Measurements from ENCODE around the gene KLF6. TPM values are rescaled to one million over a fixed set of nuclear protein-coding genes. Genes with fewer than 3 reads are reported as not detected.

KLF6 gene
- total RNA-seq, 2 experiments from 2014 or later, result 19.2 to 43.0 TPM

DNA sequence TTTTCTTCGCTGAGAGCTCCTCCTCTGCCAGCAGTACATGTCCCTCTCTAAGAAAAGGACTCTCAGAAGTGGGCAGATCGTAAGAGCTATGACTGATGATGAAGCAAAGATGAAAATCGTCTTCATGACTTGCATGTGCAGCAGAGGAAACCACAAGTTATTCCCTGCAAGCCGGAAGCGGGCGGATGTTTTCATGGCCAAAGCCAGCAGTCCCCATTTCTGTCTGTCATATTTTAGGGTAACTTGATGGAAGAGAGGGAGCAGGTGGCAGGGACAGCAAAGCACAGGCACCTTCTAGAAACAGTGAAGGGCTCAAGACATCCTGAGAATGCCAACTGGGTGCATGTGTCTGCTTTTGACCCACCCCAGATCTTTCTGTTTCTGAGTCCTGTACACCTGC, 19.9 kb downstream of the KLF6 start:
- intact Hi-C loops (cut with micrococcal nuclease; ENCODE audit: unreplicated experiment), result no loop called here
- H3K4me3 ChIP-seq (ENCODE audit: low read depth, low read length, poor library complexity, severe bottlenecking), result no peak overlapping the region
- TF ChIP-seq, protein P1, sequence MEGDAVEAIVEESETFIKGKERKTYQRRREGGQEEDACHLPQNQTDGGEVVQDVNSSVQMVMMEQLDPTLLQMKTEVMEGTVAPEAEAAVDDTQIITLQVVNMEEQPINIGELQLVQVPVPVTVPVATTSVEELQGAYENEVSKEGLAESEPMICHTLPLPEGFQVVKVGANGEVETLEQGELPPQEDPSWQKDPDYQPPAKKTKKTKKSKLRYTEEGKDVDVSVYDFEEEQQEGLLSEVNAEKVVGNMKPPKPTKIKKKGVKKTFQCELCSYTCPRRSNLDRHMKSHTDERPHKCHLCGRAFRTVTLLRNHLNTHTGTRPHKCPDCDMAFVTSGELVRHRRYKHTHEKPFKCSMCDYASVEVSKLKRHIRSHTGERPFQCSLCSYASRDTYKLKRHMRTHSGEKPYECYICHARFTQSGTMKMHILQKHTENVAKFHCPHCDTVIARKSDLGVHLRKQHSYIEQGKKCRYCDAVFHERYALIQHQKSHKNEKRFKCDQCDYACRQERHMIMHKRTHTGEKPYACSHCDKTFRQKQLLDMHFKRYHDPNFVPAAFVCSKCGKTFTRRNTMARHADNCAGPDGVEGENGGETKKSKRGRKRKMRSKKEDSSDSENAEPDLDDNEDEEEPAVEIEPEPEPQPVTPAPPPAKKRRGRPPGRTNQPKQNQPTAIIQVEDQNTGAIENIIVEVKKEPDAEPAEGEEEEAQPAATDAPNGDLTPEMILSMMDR (conservative IDR thresholded peaks at IDR 0.05; ENCODE audit: low read length), result no peak
- H3K79me2 ChIP-seq (ENCODE audit: insufficient read depth, low read depth, low read length), result no peaks in the 10 kb centered on the region
- BruUV-seq (replicated peaks), result no TSS peak
- no peaks in the 10 kb centered on the region for H3K9me3 ChIP-seq (ENCODE audit: low read length)
- no peaks in the 10 kb centered on the region for H3K36me3 ChIP-seq (ENCODE audit: insufficient read depth, low read length)
- no peak overlapping the region for H3K27ac ChIP-seq (ENCODE audit: low read depth, low read length, poor library complexity, severe bottlenecking)
- peaks cover 41% of the 10 kb centered on the region for H3K4me1 ChIP-seq (ENCODE audit: insufficient read depth, low read length, poor library complexity, severe bottlenecking)
- H2AFZ ChIP-seq (ENCODE audit: low read length), result peak overlapping the region; percentile 79; the same call in 1 of the 2 replicates
- peak overlapping the region; percentile 45 for H3K4me2 ChIP-seq (ENCODE audit: low read length)
- peak; percentile 15 for DNase-seq (ENCODE audit: low spot score)
- no peaks in the 10 kb centered on the region for H4K20me1 ChIP-seq (ENCODE audit: insufficient read depth, low read length)
- no peaks in the 10 kb centered on the region for H3K9me2 ChIP-seq (ENCODE audit: insufficient read depth, low read length)
- POLR2A ChIA-PET, result interaction anchor here (0.5 to 1.7 kb wide), 5 partner anchors 11 to 258 kb away, joined by 3 to 4 read pairs (median 3); partner anchors contain the start of gene KLF6
- CTCF ChIA-PET (ENCODE audit: unreplicated experiment), result no interaction called here

DNA sequence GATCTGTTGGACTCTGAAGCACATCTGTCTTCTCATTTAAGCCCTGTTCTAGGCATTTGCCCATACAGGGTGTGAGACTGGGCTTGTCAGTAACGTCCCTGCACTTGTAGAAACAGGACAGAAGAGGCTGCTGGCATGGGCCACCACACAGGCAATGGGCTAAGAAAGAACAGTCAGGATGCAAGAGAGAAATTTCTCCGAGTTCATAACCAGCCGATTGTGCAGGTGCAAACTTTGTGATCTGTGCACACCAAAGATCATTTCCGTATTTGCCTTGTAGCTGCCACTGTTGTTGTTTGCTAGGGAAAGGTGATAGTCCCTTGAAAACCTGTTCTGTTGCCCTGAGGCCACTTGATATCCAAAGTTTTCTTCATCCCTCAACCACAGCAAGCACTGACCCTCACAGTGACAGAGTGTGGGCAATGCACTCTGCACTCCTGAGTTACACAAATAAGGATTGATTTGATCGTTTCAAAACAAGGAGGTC, 20.3 kb downstream of the KLF6 start:
- Histone ChIP-seq H3K4me3 (ENCODE audit: low read depth, low read length, poor library complexity, severe bottlenecking) (no peak overlapping the region), H3K36me3 (ENCODE audit: insufficient read depth, low read length) (no peaks in the 10 kb centered on the region), H3K9me2 (ENCODE audit: insufficient read depth, low read length) (no peaks in the 10 kb centered on the region), H3K4me2 (ENCODE audit: low read length) (peak overlapping the region; percentile 45), H3K9me3 (ENCODE audit: low read length) (no peaks in the 10 kb centered on the region), H3K79me2 (ENCODE audit: insufficient read depth, low read depth, low read length) (no peaks in the 10 kb centered on the region), H2AFZ (ENCODE audit: low read length) (peak overlapping the region; percentile 79; the same call in 1 of the 2 replicates), H3K27ac (ENCODE audit: low read depth, low read length, poor library complexity, severe bottlenecking) (no peak overlapping the region), H3K4me1 (ENCODE audit: insufficient read depth, low read length, poor library complexity, severe bottlenecking) (peaks cover 41% of the 10 kb centered on the region), H4K20me1 (ENCODE audit: insufficient read depth, low read length) (no peaks in the 10 kb centered on the region)
- no TSS peak for BruUV-seq (replicated peaks)
- no peak for DNase-seq (ENCODE audit: low spot score)
- CTCF ChIA-PET (ENCODE audit: unreplicated experiment), result no interaction called here
- intact Hi-C loops (cut with micrococcal nuclease; ENCODE audit: unreplicated experiment), result loop anchor here (5.0 kb wide), 1 partner anchor 142 kb away; no protein-coding TSS in a partner anchor
- POLR2A ChIA-PET, result interaction anchor here (0.7 to 1.7 kb wide), 4 partner anchors 11 to 592 kb away, joined by 3 to 5 read pairs (median 4); partner anchors contain the start of genes KLF6 and PITRM1
- no peak for TF ChIP-seq EZH2phosphoT487 (IDR thresholded peaks at IDR 0.05; ENCODE audit: borderline replicate concordance, low read depth, low read length)
- TF ChIP-seq, protein P1 (conservative IDR thresholded peaks at IDR 0.05; ENCODE audit: low read length), result no peak
